Measurements from ENCODE around the gene NUSAP1. TPM values are rescaled to one million over a fixed set of nuclear protein-coding genes. Genes with fewer than 3 reads are reported as not detected.

NUSAP1 gene
- total and polyA plus RNA-seq, 2 of the 4 experiments (the other 2 are of a cell fraction): 59.2 to 123 TPM

- ATAC-seq (ENCODE audit: low read depth): no peak
- Histone ChIP-seq H4K5ac (ENCODE audit: low read depth, low read length) (no peak overlapping the region), H3K4me2 (ENCODE audit: low read depth, low read length) (no peak overlapping the region), H4K20me1 (ENCODE audit: insufficient read depth, low read length) (no peaks in the 10 kb centered on the region), H3K9me1 (ENCODE audit: insufficient read depth, low read length) (no peaks in the 10 kb centered on the region), H3K27me3 (ENCODE audit: control insufficient read depth, insufficient read depth, low read length) (no peaks in the 10 kb centered on the region), H3K4me3 (ENCODE audit: insufficient read depth, low read depth, low read length) (no peak overlapping the region), H2BK20ac (ENCODE audit: low read depth, low read length) (no peak overlapping the region), H2BK120ac (ENCODE audit: low read depth, low read length) (no peak overlapping the region), H2BK15ac (ENCODE audit: low read depth, low read length) (no peak overlapping the region), H3K23ac (ENCODE audit: low read depth, low read length) (no peak overlapping the region), H3K18ac (ENCODE audit: low read depth, low read length) (no peak overlapping the region), H4K8ac (ENCODE audit: low read depth in 2 of 2, low read length in 2 of 2) (no peak overlapping the region), H3K79me1 (ENCODE audit: low read depth in 1 of 2, low read length in 2 of 2) (peaks cover 3 to 8% of the 10 kb centered on the region in 2 experiments; a peak in 3 of 4 replicates), H3K27ac (ENCODE audit: insufficient read depth, low read length) (no peak overlapping the region), H3K14ac (replicated peaks; ENCODE audit: low read depth, low read length) (no peak overlapping the region), H2AFZ (replicated peaks; ENCODE audit: low read length, poor library complexity) (no peak overlapping the region), H3K9me3 (ENCODE audit: control insufficient read depth, insufficient read depth, low read length) (no peaks in the 10 kb centered on the region), H3K9ac (ENCODE audit: low read depth, low read length) (no peak overlapping the region), H3K36me3 (ENCODE audit: control insufficient read depth, insufficient read depth, low read length) (peaks cover 24% of the 10 kb centered on the region), H2AK5ac (ENCODE audit: low read depth, low read length) (no peak overlapping the region), H2AK9ac (replicated peaks; ENCODE audit: low read depth, low read length, poor library complexity) (no peak overlapping the region), H4K91ac (ENCODE audit: insufficient read depth, low read depth, low read length) (no peak overlapping the region), H3K4ac (ENCODE audit: low read depth, low read length) (no peak overlapping the region), H3K56ac (ENCODE audit: extremely low read depth, insufficient read depth, low read length) (no peak overlapping the region), H3K4me1 (ENCODE audit: control insufficient read depth, insufficient read depth, low read length) (no peaks in the 10 kb centered on the region), H2BK5ac (ENCODE audit: low read depth, low read length, poor library complexity, severe bottlenecking) (no peak overlapping the region)
- ChIA-PET CTCF (no interaction called here), POLR2A (ENCODE audit: unreplicated experiment) (no interaction called here)
- no peak for TF ChIP-seq SMC3 (IDR thresholded peaks at IDR 0.05; ENCODE audit: low read depth, low read length)
- TF ChIP-seq NFE2L2 (IDR thresholded peaks at IDR 0.05; ENCODE audit: low read depth, low read length): no peak
- TF ChIP-seq CHD1 (IDR thresholded peaks at IDR 0.05; ENCODE audit: low read depth, low read length): no peak
- no peak for TF ChIP-seq POLR2A (IDR thresholded peaks at IDR 0.05; ENCODE audit: low read depth, low read length)
- TF ChIP-seq USF2 (IDR thresholded peaks at IDR 0.05; ENCODE audit: low read depth, low read length): no peak
- TF ChIP-seq CEBPB (IDR thresholded peaks at IDR 0.05; ENCODE audit: low read depth, low read length): no peak
- no peak for TF ChIP-seq CTCF (conservative IDR thresholded peaks at IDR 0.05; ENCODE audit: low read depth, low read length)
- no peak for TF ChIP-seq FOS (IDR thresholded peaks at IDR 0.05; ENCODE audit: low read depth, low read length)
- TF ChIP-seq MXI1 (IDR thresholded peaks at IDR 0.05; ENCODE audit: borderline replicate concordance, low read depth, low read length): no peak
- TF ChIP-seq RFX5 (IDR thresholded peaks at IDR 0.05; ENCODE audit: low read depth, low read length): no peak
- TF ChIP-seq MAFK (IDR thresholded peaks at IDR 0.05; ENCODE audit: low read depth, low read length): no peak
- no peak for TF ChIP-seq RCOR1 (IDR thresholded peaks at IDR 0.05; ENCODE audit: insufficient replicate concordance, low read length)
- no peak for TF ChIP-seq BHLHE40 (IDR thresholded peaks at IDR 0.05; ENCODE audit: low read depth, low read length)
- TF ChIP-seq ELK1 (IDR thresholded peaks at IDR 0.05; ENCODE audit: borderline replicate concordance, low read depth, low read length): no peak
- TF ChIP-seq MAZ (IDR thresholded peaks at IDR 0.05; ENCODE audit: borderline replicate concordance, low read depth, low read length): no peak
- no TSS peak for BruUV-seq (replicated peaks)
- dilution Hi-C loops (cut with HindIII; ENCODE audit: low sequenced_read_pairs, unreplicated experiment) (no loop called here), intact Hi-C loops (cut with micrococcal nuclease) (no loop called here), in situ Hi-C loops (cut with MboI; ENCODE audit: low sequenced_read_pairs) (no loop called here)
- DNase-seq: no peak
- 86% methylated on average over 1 of the region's 2 CpGs; no CpG with 5 or more reads in 1 of the 2 experiments for WGBS, 2 experiments (ENCODE audit: extremely low coverage in 2 of 2, insufficient read length in 1 of 2)
Measured at GRCh38 chr15:41392659-41393058, 60.0 kb downstream of the NUSAP1 start.
